GM19372 (cell line): ENCODE measurements around the gene ALG12.

ENCODE experiments used
- ATAC-seq: cut with Tn5 transposase; IDR thresholded peaks from one replicate; pipeline ENCODE4 v1.9.1; 2021; ENCODE audit warnings: mild to moderate bottlenecking, low read depth, moderate library complexity; ENCODE audit not compliant: unreplicated experiment

ALG12 gene

GRCh38 chr22:49933236-49934159, 15.3 kb upstream of the ALG12 start:
- ATAC-seq: no peak

- no peak for ATAC-seq
These were observed 12.6 kb upstream of the ALG12 start for GRCh38 chr22:49930596-49931412.

- no peak for ATAC-seq
These were observed 11.8 kb upstream of the ALG12 start for GRCh38 chr22:49929994-49930575.

- peak; percentile 57 for ATAC-seq
These were observed 11.2 kb upstream of the ALG12 start for GRCh38 chr22:49929211-49929979.

GRCh38 chr22:49928555-49929210, 10.4 kb upstream of the ALG12 start:
- no peak for ATAC-seq

- no peak for ATAC-seq
These were observed 9.9 kb upstream of the ALG12 start for GRCh38 chr22:49928185-49928495.

GRCh38 chr22:49927483-49928184, 9.4 kb upstream of the ALG12 start:
- ATAC-seq: no peak

GRCh38 chr22:49926916-49927315, 8.7 kb upstream of the ALG12 start:
- no peak for ATAC-seq

GRCh38 chr22:49925525-49926128, 7.4 kb upstream of the ALG12 start:
- ATAC-seq: no peak

- no peak for ATAC-seq
These were observed 6.0 kb upstream of the ALG12 start for GRCh38 chr22:49924113-49924833.

- no peak for ATAC-seq
These were observed 5.2 kb upstream of the ALG12 start for GRCh38 chr22:49923445-49923844.

GRCh38 chr22:49922926-49923325, 4.7 kb upstream of the ALG12 start:
- ATAC-seq: no peak

GRCh38 chr22:49922484-49922883, 4.2 kb upstream of the ALG12 start:
- no peak for ATAC-seq

GRCh38 chr22:49921508-49922278, 3.5 kb upstream of the ALG12 start:
- ATAC-seq: no peak

GRCh38 chr22:49920859-49921258, 2.6 kb upstream of the ALG12 start:
- ATAC-seq: no peak

- no peak for ATAC-seq
These were observed 958 bp upstream of the ALG12 start for GRCh38 chr22:49918911-49919881.

- ATAC-seq: no peak
These were observed 1.4 kb downstream of the ALG12 start for GRCh38 chr22:49916831-49917230.
